Inflammatory macrophage (primary cell): ENCODE data around the gene YIPF1.
A peak's percentile ranks its signal among the peaks of the same experiment; 100 is the strongest.
"Not testable (repeated sequence)": the region's sequence is repeated elsewhere in the genome, so short reads cannot be mapped to it uniquely, and the experiment has no call there.

Source experiments
- DNase-seq, 2 donors: peaks; one replicate each; pipeline ENCODE4 v3.0.0-alpha.2; 2020 to 2022

The YIPF1 gene

GRCh38 chr1:53837924-53838653, 51.5 kb downstream of the YIPF1 start, which contains the start of gene NDC1:
Gene NDC1 (minus strand): TSS chr1:53838296. CDS start chr1:53838261, 35 bp downstream.
- peak; percentile 94 for DNase-seq

- peak in 1 of 2 donors; percentile 11 for DNase-seq
Measured at GRCh38 chr1:53837646-53837923, 52.0 kb downstream of the YIPF1 start.

GRCh38 chr1:53835491-53835890, 54.1 kb downstream of the YIPF1 start:
- no peak for DNase-seq

- no peak for DNase-seq
Measured at GRCh38 chr1:53834776-53835175, 54.8 kb downstream of the YIPF1 start.

GRCh38 chr1:53833393-53833792, 56.2 kb downstream of the YIPF1 start:
- DNase-seq, result no peak

GRCh38 chr1:53826367-53826766, 63.2 kb downstream of the YIPF1 start:
- peak in 1 of 2 donors; percentile 3 for DNase-seq

GRCh38 chr1:53825306-53825705, 64.3 kb downstream of the YIPF1 start:
- no peak for DNase-seq

GRCh38 chr1:53822931-53823330, 66.7 kb downstream of the YIPF1 start:
- no peak for DNase-seq

GRCh38 chr1:53821380-53821779, 68.2 kb downstream of the YIPF1 start:
- no peak for DNase-seq

- DNase-seq, result no peak
Measured at GRCh38 chr1:53819387-53819786, 70.2 kb downstream of the YIPF1 start.

- not testable (repeated sequence) for DNase-seq
Measured at GRCh38 chr1:53816584-53816983, 73.0 kb downstream of the YIPF1 start.

GRCh38 chr1:53815484-53815883, 74.1 kb downstream of the YIPF1 start:
- DNase-seq, result not testable (repeated sequence)

GRCh38 chr1:53811414-53811851, 78.2 kb downstream of the YIPF1 start:
- DNase-seq, result peak in 1 of 2 donors; percentile 1

- DNase-seq, result no peak
Measured at GRCh38 chr1:53810497-53810896, 79.1 kb downstream of the YIPF1 start.

GRCh38 chr1:53810007-53810406, 79.6 kb downstream of the YIPF1 start:
- DNase-seq, result no peak

GRCh38 chr1:53807916-53808315, 81.7 kb downstream of the YIPF1 start:
- DNase-seq, result no peak

GRCh38 chr1:53804791-53805505, 84.6 kb downstream of the YIPF1 start:
- no peak for DNase-seq

GRCh38 chr1:53804181-53804580, 85.4 kb downstream of the YIPF1 start:
- DNase-seq, result no peak
